Mammary epithelial cell (primary cell): ENCODE measurements around the gene LOX.

Source experiments
- EZH2 ChIP-seq: IDR thresholded peaks from 2 replicates; pipeline ENCODE4 v1.6.1; 2012; ENCODE audit warnings: low read length, inconsistent platforms, borderline replicate concordance
- TF ChIP-seq, protein P1 (sequence below), 2 donors: IDR thresholded peaks in 1 of 2; conservative IDR thresholded peaks in 1 of 2; 2 replicates each; pipeline ENCODE4 v1.5.1; 2011 to 2012; ENCODE audit warnings: inconsistent platforms in 2 of 2, low read length in 2 of 2, mild to moderate bottlenecking in 2 of 2, control low read depth in 1 of 2, low read depth in 1 of 2; ENCODE audit not compliant: insufficient read depth in 1 of 2; ENCODE audit errors: extremely low read depth in 1 of 2

DNA sequence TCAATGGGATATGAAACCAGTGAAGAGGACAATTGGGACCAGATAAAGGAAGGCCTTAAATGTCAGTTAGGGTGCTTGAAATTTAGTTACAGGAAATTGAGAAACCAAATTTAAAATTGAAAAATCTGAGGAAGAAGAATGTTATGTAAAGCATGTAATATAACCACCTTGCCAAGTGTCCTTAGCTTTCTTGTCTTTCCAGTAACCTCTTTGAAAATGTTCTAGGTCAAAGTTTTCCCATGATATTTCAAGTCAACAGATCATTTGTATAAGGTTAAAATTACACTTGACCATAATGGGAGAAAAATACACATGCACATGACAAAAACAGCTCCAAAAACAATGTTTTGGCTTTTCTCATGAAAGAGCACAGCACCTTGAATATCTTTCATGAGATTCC lies 21.1 kb downstream of the LOX start:
- TF ChIP-seq, protein P1, sequence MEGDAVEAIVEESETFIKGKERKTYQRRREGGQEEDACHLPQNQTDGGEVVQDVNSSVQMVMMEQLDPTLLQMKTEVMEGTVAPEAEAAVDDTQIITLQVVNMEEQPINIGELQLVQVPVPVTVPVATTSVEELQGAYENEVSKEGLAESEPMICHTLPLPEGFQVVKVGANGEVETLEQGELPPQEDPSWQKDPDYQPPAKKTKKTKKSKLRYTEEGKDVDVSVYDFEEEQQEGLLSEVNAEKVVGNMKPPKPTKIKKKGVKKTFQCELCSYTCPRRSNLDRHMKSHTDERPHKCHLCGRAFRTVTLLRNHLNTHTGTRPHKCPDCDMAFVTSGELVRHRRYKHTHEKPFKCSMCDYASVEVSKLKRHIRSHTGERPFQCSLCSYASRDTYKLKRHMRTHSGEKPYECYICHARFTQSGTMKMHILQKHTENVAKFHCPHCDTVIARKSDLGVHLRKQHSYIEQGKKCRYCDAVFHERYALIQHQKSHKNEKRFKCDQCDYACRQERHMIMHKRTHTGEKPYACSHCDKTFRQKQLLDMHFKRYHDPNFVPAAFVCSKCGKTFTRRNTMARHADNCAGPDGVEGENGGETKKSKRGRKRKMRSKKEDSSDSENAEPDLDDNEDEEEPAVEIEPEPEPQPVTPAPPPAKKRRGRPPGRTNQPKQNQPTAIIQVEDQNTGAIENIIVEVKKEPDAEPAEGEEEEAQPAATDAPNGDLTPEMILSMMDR (conservative IDR thresholded peaks at IDR 0.05 in 1 of 2, IDR thresholded peaks at IDR 0.05 in 1 of 2; ENCODE audit: extremely low read depth in 1 of 2, insufficient read depth in 1 of 2, low read depth in 1 of 2, low read length in 2 of 2), result no peak
- TF ChIP-seq EZH2, result no peak
